Stimulated activated CD4-positive, alpha-beta T cell treated with anti-CD3 and anti-CD28 coated beads, Interleukin-1b, Interleukin-23, amount 100 ng/mL, for 1 hour (primary cell): ENCODE results near the gene NCAM1.
"Not testable (repeated sequence)": the region's sequence is repeated elsewhere in the genome, so short reads cannot be mapped to it uniquely, and the experiment has no call there.

Source experiments
- DNase-seq, 2 donors: peaks; one replicate each; pipeline ENCODE4 v3.0.0-alpha.2; 2020; ENCODE audit warnings: low read depth in 2 of 2

Gene NCAM1

GRCh38 chr11:112961146-112961668, at the start of gene NCAM1:
NCAM1 (plus strand) TSS chr11:112961420.
- DNase-seq: no peak

DNA sequence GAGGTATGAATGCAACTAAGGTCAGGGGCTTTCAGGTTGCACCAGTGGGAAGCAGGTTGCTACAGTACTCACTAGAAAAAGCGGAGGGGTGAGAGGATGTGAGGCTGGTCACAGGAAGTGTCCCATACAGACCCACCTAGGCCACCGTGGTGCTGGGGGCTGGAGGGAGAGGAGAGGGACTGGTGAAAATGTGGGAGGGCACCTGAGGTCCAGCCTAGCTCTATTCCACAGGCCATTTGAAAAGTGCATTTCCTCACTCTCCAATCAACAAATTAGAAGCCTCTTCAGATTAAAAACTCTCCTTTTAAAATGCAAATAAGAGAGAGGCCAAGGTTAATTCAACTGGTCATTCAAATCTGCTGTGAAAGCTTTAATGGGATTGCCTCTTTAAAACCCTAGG, 38.6 kb upstream of the NCAM1 start:
- DNase-seq: no peak

DNA sequence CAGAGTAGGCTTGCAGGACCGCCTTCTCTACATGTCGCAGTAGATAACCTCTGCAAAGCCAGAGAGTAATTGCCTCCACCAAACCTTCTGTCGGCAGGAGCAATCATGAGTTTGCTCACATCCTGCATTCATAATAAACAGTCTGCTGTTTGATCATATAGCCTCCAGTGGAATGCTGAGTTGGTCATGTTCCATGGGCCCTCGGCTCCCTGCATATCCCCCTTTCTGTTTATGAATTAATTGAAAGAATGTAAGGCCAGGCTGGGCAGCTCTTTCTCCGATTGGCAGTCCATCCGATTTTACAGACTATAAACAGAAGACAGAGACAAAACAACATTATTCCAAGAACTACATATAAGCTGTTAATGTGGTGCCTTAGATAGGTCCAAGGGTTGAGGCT, 36.4 kb upstream of the NCAM1 start:
- DNase-seq: not testable (repeated sequence)

DNA sequence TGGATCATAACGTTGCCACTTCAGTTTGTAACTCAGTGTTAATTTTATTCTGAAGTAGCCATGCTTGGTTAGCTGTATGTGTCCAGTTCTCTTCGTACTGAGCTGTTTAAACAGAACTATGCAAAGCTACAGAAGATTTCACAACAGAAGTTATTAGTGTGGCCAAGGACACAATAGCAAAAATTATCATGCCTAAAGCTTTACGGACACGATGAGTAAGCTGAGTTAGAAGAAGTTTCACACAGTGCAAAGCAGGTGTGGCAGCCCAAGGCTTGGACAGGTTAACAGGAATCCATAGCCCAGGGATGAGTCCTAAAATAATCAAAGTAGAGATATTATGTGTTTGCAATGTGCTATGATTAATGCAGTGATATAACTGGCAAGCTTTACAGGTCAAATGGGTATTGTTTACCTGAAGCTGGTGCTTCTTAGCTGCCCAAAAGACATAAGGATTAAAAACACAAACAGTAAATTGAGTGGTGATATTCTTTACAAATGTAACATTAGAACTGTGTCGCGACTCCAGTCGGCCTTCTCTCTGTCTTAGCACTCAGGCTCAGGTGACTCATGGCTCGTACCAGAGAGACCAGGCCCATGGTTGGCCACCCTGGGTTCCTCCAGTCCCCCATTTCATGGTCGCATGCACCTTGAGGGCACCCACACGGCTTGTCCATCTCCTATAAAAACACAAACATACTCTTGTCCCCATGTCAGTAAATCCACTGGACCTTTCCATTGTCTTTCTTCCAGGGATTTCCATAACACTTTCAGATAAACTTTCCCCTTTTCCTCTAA, 35.5 kb upstream of the NCAM1 start:
- DNase-seq: no peak

DNA sequence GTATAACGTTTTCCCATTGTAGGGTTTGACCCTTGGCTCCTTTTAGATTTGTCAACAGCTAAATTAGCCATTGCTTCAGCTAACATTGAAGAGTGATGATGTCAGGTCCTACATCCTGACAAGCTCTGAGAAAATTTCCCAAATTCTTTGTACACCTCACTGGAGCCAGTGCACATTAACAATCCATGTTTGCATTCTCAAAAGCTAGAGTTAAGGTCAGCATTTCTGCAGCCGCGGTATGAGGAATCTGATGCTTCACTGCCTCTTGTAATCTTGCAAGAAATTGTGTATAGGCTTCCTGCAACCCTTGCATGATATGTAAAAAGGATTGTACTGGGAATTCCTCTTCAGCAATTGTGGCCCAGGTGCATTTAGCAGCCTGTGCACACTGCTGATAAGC, 33.1 kb upstream of the NCAM1 start:
- DNase-seq: no peak

GRCh38 chr11:112929432-112929831, 31.8 kb upstream of the NCAM1 start:
- no peak for DNase-seq

DNA sequence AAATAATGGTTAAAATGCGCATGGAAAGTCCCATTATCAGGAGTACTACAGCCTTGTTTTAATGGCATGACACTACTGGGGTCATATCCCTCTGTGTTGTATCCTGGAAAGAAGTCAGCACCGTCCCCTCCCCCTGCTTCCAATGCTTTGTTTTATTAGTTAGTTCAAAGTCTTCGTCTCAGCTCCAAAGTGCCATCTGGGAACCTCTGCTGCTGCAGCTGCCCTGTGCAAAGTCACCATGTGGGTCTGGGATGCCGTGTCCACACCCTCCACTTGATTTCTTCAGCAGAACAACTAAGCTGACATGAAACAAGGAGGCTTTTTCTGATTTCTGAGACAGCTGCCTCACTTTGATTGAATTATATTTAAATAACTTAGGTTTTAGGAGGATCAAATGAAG, 29.5 kb upstream of the NCAM1 start:
- no peak for DNase-seq

GRCh38 chr11:112932593-112932992, 28.6 kb upstream of the NCAM1 start:
- no peak for DNase-seq

DNA sequence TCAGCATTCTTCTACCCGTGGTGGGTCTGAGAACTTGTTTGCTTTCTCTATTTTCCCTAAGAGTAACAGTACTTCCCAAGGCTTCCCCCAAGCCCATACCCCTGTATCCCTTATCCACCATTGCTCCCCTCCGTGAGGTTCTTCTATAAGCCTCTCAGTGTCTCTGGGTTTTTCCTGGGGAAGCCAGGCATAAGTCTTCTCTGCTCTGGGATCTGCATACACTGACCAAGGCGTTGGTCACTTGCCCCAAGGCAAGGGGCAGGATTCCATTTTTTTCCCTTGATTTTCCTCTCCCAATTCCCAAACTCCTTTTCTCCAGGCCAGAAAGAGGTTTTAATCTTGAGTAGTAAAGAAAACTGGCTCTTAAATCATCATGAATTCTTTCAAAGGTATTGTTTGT, 27.2 kb upstream of the NCAM1 start:
- no peak for DNase-seq

- no peak for DNase-seq
These were observed 20.1 kb upstream of the NCAM1 start for GRCh38 chr11:112941104-112941503.

GRCh38 chr11:112942966-112943643, 18.1 kb upstream of the NCAM1 start:
- DNase-seq: no peak

DNA sequence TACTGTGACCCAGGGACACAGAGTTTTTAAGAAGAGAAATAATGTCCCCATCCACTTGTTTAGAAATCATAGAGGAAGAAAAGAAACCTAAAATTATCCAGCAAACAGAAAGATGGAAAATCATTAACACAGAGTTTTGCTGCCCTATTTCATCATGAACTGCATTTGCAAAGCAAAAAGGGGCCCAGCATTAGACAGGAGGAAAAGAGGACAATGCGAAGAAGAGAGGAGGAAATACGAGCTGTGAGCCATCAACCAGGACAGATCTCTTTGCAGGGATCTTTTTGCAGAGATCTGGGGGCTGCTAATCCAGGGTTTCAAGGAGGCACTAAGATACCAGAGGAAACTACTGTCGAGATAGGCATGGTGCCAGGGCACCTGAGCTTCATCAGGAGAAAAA, 14.4 kb upstream of the NCAM1 start:
- DNase-seq: no peak

- DNase-seq: no peak
These were observed 11.2 kb upstream of the NCAM1 start for GRCh38 chr11:112949781-112950575.

DNA sequence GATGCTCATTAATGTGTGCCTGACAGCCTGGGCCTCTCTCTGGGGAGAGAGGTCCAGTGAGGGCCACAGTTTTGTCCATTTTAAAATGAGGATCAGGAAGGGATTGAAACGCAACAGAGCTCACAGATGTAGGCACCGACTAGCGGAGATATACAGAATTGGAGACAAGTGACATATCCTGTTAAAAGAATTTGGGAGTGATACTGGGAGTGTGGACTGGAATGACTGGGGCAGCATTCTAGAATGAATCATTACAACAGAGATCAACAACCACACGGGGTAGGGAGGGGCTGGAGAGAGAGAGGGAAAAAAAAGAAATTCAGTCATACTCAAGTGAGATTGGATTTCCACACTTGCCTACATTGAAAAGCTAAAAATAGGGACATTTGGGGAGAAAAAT, 2.5 kb upstream of the NCAM1 start:
- DNase-seq: no peak

DNA sequence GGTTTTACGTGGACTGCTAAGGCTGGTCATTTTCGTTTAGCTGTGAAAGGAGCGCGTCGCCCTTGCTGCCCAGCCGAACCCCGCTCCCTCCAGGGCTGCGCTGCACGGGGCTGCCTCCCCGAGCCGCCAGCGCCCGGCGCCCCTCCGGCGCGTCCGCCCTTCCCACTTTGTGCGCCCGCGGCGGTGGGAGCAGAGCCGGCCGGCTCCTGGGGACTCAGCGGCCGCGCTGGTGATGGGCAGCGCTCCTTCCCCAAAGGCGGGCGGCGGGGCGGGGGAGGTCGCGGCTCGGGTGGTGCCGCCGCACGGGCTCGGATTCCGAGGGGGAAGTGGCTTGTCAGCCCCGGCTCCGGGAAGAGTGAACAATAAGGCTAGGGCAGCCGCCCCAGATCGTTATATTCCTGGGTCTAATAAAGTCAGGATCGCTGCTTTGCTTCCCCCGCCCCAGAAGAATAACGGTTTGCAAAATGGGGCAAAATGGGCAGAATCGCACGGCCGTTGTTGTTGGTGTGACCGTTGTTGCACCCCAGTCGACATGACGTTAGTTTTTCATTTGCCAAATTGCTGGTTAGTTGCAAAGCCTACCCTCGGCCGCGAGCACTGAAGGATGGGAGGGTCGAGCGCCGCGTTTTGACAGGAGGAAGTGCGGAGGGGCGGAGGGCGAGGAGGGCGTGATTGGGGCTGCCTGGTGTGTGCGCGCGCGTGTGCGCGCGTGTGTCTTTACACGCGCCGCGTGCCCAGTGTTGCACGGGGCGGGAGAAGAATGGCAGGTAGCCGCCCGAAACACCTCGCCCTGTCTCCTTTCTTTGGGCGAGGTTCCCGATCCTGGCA, 745 bp downstream of the NCAM1 start:
- DNase-seq: no peak

DNA sequence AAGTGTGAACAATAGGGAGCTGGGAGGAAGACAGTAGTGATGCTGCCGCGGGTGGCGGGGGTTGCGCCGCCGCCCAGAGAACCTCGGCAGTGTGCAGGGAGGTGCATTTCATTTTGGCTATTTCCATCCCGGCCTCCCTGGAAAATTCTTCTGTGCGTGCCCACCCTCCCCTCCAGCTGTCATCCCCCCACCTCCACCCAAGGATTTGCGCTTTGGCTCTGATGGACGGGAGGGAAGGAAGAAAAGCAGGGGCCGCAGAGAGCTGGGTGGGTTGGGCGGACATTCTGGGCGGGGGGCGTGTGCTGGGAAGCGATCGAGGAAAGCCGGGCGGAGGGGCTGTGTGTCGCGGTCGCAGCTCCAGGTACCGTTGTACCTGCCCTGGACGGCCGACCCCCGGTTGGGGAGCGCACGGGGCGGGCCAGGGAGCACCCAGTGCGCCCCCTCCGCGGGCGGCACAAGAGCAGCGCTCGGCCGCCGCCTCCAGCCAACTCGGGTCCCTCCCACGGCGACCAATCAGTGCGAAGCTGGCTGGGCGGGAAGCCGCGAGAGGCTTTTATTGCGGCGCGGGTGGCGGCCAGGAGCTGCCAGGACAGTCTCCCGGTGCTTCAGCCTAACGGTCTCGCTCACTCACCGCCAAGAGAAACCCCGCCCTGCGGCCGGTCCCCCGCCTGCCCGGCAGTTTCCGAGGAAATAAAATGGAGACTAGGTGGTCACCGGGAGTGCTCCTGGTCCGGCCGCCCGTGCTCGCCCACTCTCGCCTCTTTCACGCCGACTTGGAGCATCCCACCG, 1.6 kb downstream of the NCAM1 start:
- no peak for DNase-seq

GRCh38 chr11:112963368-112963955, 2.2 kb downstream of the NCAM1 start:
- DNase-seq: no peak

DNA sequence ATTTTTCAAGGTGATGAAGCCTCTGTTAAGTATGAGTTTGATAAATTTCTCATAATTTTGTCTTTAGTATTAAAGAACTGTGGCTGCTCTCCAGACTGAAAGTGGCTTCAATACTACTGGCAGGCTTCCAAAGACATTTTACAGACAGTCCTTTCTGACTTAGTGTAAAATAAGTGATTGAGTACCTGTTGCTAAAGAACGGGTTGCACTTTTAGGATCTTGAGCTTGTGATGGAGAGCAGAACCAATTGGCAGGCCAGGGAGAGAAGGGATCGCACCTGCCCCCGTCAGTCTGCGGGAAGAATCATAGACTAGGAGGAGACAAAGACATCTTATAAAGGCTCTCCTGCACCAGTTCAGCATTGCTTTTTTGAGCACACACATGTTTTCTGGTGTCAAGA, 4.4 kb downstream of the NCAM1 start:
- DNase-seq: no peak

DNA sequence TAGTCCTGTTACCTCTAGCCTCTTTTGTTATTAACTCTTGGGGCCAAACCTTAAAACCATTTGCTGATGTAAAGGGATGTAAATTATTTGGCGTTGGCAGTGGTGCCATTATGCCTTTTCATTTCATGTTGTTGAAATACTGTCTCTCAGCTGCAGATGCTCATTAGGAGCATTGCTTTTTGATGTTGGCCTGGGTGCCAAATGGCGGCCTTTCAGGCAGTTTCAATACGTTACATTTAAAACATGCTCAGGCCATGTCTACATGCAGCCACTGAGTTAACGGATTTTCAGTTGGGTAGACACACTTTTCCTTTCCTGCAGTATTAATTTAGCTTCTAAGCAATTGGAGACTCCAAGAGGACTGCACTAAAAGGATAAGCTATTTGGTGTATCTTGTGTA, 5.3 kb downstream of the NCAM1 start:
- DNase-seq: no peak

- no peak for DNase-seq
These were observed 5.9 kb downstream of the NCAM1 start for GRCh38 chr11:112967082-112967481.
